DLD1 (cell line): ENCODE measurements around the gene DLGAP4.
"Not testable (repeated sequence)": the region's sequence is repeated elsewhere in the genome, so short reads cannot be mapped to it uniquely, and the experiment has no call there.

Source experiments
- in situ Hi-C: cut with HindIII; loops from 2 replicates; pipeline ENCODE4 v1.10.0; 2017; ENCODE audit warnings: low sequenced_read_pairs

DLGAP4 gene

GRCh38 chr20:36467076-36467999 lies 161.2 kb downstream of the DLGAP4 start:
- in situ Hi-C loops, result no loop called here

GRCh38 chr20:36468149-36469000 lies 162.2 kb downstream of the DLGAP4 start:
- in situ Hi-C loops, result no loop called here

- in situ Hi-C loops, result no loop called here
These were observed 163.8 kb downstream of the DLGAP4 start for GRCh38 chr20:36469973-36470372.

- in situ Hi-C loops, result no loop called here
These were observed 165.9 kb downstream of the DLGAP4 start for GRCh38 chr20:36471885-36472636.

- in situ Hi-C loops, result no loop called here
These were observed 166.5 kb downstream of the DLGAP4 start for GRCh38 chr20:36472637-36473090.

GRCh38 chr20:36473164-36473563 lies 167.0 kb downstream of the DLGAP4 start:
- in situ Hi-C loops, result no loop called here

- in situ Hi-C loops, result no loop called here
These were observed 168.4 kb downstream of the DLGAP4 start for GRCh38 chr20:36474563-36474962.

GRCh38 chr20:36475054-36475453 lies 168.9 kb downstream of the DLGAP4 start:
- in situ Hi-C loops, result not testable (repeated sequence)

- in situ Hi-C loops, result no loop called here
These were observed 171.3 kb downstream of the DLGAP4 start for GRCh38 chr20:36477475-36477874.

- in situ Hi-C loops, result no loop called here
These were observed 172.2 kb downstream of the DLGAP4 start for GRCh38 chr20:36478137-36478905.

- in situ Hi-C loops, result no loop called here
These were observed 173.8 kb downstream of the DLGAP4 start for GRCh38 chr20:36479938-36480337.

- in situ Hi-C loops, result no loop called here
These were observed 174.4 kb downstream of the DLGAP4 start for GRCh38 chr20:36480456-36481048.

GRCh38 chr20:36481380-36482043 lies 175.4 kb downstream of the DLGAP4 start:
- in situ Hi-C loops, result no loop called here

- in situ Hi-C loops, result no loop called here
These were observed 175.9 kb downstream of the DLGAP4 start for GRCh38 chr20:36482044-36482473.

GRCh38 chr20:36483209-36483918 lies 177.2 kb downstream of the DLGAP4 start:
- in situ Hi-C loops, result no loop called here

- in situ Hi-C loops, result no loop called here
These were observed 178.0 kb downstream of the DLGAP4 start for GRCh38 chr20:36483919-36484808.

GRCh38 chr20:36485286-36485685 lies 179.1 kb downstream of the DLGAP4 start:
- in situ Hi-C loops, result no loop called here

GRCh38 chr20:36487069-36487468 lies 180.9 kb downstream of the DLGAP4 start:
- in situ Hi-C loops, result no loop called here
